22Rv1 (cell line): ENCODE measurements around the gene GBA2.
A peak's percentile ranks its signal among the peaks of the same experiment; 100 is the strongest.

Experiments used
- H3K27ac ChIP-seq: fragments of 450-650 bp; 2 replicates; pipeline ENCODE4 v1.5.1; 2017
- CTCF ChIP-seq: fragments of 450-650 bp; IDR thresholded peaks from 2 replicates; pipeline ENCODE4 v1.5.1; 2017; ENCODE audit warnings: mild to moderate bottlenecking
- ZFX ChIP-seq: fragments of 450-650 bp; IDR thresholded peaks from 2 replicates; pipeline ENCODE4 v1.6.1; 2017; ENCODE audit warnings: antibody characterized with exemption, borderline replicate concordance

GBA2 gene

DNA sequence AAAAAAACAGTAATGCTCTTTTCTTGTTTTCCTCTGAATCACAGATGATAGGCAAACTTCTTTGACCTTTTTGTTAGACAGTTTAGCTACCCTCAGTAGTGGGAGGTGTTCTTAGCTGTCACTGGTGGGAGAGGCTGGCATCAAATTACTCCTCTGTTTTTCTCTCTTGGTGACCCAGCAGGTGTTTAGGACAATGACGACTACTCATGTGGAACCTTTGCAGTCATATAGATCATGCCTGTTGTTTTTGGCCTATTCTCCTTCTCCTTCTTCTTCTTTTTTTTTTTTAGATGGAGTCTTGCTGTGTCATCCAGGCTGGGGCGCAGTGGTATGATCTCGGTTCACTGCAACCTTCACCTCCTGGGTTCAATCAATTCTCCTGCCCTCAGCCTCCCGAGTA, 27.0 kb upstream of the GBA2 start:
- H3K27ac ChIP-seq, result no peak overlapping the region
- TF ChIP-seq ZFX, result no peak
- TF ChIP-seq CTCF, result no peak

DNA sequence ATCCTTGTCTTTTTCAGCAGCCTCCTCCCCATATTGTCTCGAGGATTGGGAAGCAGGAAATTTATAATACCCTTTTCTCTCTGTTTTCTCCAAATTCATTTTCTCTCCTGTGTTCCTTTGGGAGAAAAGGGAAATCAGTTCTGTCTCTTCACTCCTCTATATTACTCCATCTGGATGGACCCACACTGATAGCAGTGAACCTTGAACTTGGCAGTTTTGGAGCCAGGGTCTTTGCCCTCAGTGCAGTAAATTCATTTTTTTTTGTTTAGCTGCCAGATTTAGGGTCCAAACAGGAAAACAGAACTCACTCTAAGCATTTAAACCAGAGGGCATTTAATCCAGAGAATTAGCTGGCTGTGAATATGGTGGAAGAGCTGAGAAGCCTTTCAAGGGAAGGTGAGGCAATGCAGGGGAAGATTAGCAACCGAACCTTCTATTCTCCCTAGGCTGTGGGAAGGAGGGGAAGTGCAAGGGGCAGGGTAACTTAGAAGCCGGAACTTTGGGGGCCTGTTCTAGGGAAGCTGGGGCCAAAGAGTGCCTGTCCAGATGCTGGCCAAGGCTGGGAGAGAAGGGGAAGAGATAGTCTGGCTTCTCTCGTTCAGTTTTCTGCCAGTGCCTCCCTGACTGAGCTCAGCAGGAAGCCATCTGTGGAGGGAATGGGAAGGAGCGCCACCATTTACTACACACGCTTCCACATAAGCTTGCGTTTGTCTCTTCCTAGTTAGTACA, 26.0 kb upstream of the GBA2 start:
- no peak overlapping the region for H3K27ac ChIP-seq

GRCh38 chr9:35771943-35772342, 22.9 kb upstream of the GBA2 start:
- H3K27ac ChIP-seq, result peak overlapping the region; percentile 85
- no peak for TF ChIP-seq ZFX
- no peak for TF ChIP-seq CTCF

More for the DNA sequence above, 26.0 kb upstream of the GBA2 start:
- TF ChIP-seq ZFX (no peak), CTCF (no peak)

DNA sequence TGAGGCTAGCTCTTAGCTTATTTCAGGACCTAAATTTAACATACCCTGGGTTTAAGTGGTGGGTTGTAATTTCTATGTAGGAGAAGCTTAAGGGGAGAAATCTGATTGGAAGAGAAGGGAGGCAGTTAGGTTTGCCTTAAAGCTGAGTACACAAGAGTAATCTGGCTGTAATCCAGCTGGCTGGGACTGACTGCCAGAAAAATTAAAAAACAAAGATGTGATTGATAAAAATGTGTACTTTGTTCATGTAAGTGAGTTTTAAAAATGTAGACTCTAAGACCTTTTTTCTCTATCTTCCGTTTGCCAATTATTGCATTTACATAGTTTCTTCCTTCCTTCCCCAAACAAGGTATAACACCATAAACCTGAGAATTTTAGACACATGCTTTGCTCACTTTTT, 22.5 kb upstream of the GBA2 start:
- TF ChIP-seq ZFX, result no peak
- TF ChIP-seq CTCF, result no peak
- peak overlapping the region; percentile 85 for H3K27ac ChIP-seq

- peak overlapping the region; percentile 85 for H3K27ac ChIP-seq
- no peak for TF ChIP-seq ZFX
- TF ChIP-seq CTCF, result no peak
These were observed 22.0 kb upstream of the GBA2 start for GRCh38 chr9:35771075-35771433.

DNA sequence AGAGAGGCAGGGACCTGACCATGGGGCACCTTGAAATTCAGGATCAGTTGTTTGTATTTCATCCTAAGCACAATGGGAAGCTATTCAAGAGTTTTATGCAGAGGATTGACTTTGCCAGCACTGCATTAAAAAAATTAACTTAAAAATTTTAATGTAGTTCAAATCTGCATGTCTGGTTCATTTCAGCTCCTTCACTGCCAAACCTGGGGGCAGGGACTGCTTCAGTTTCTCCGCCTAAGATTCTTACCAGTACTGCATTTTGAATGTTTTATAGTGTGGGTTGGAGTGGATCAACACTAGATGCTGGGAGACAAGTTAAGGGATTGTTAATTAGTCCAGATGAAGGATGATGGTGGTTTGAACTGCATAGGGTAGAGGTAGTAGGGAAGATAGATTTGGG, 20.7 kb upstream of the GBA2 start:
- no peak for TF ChIP-seq CTCF
- TF ChIP-seq ZFX, result no peak
- no peak overlapping the region for H3K27ac ChIP-seq

GRCh38 chr9:35767458-35767857, 18.4 kb upstream of the GBA2 start:
- no peak overlapping the region for H3K27ac ChIP-seq
- TF ChIP-seq ZFX (no peak), CTCF (no peak)
